A673 (cell line): ENCODE results near the gene SLC1A1. TPM values are rescaled to one million over a fixed set of nuclear protein-coding genes. Genes with fewer than 3 reads are reported as not detected.
"Not testable (repeated sequence)": the region's sequence is repeated elsewhere in the genome, so short reads cannot be mapped to it uniquely, and the experiment has no call there.

Experiments
- BruUV-seq: library from RNA; stranded (reverse); fragments of 400-500 nt; replicated peaks from 2 replicates; lab custom pipeline; 2021; lab: Mats Ljungman, UMichigan
- CTCF ChIA-PET: fragments of 300-600 bp; sonication (Branson Sonifier 250); formaldehyde crosslinking; loops from one replicate; lab custom pipeline; 2022; ENCODE audit warnings: antibody characterized with exemption; lab: Charles Lee
- POLR2A ChIA-PET: fragments of 300-600 bp; sonication (Branson Sonifier 250); formaldehyde crosslinking; loops from one replicate; lab custom pipeline; 2022; ENCODE audit warnings: antibody characterized with exemption; ENCODE audit not compliant: low non-redundant PET; lab: Charles Lee
- DNase-seq: peaks from one replicate; pipeline ENCODE4 v3.0.0-alpha.2; 2015; ENCODE audit warnings: low spot score
- H3K27ac ChIP-seq: fragments of 200-600 bp; sonication (generic); 2 replicates; pipeline ENCODE4 v1.5.1; 2016; ENCODE audit warnings: mixed run types, low read depth, mild to moderate bottlenecking, mixed read lengths, antibody characterized with exemption, low read length; ENCODE audit not compliant: poor library complexity, severe bottlenecking
- H3K27me3 ChIP-seq: fragments of 200-600 bp; sonication (generic); replicated peaks from 2 replicates; pipeline ENCODE4 v1.6.1; 2017; ENCODE audit warnings: mixed run types, low read depth, mild to moderate bottlenecking, mixed read lengths, antibody characterized with exemption, low read length; ENCODE audit not compliant: insufficient read depth, poor library complexity
- H3K36me3 ChIP-seq: fragments of 200-600 bp; sonication (generic); 2 replicates; pipeline ENCODE4 v1.6.1; 2016; ENCODE audit warnings: mixed run types, mild to moderate bottlenecking, mixed read lengths, antibody characterized with exemption, low read length; ENCODE audit not compliant: insufficient read depth, poor library complexity, severe bottlenecking
- H3K4me1 ChIP-seq: fragments of 200-600 bp; sonication (generic); 2 replicates; pipeline ENCODE4 v1.6.1; 2017; ENCODE audit warnings: mixed run types, mild to moderate bottlenecking, mixed read lengths, antibody characterized with exemption, low read length; ENCODE audit not compliant: insufficient read depth, poor library complexity, severe bottlenecking
- H3K4me3 ChIP-seq: fragments of 200-600 bp; sonication (generic); 2 replicates; pipeline ENCODE4 v1.5.1; 2016; ENCODE audit warnings: low read depth, mixed run types, mild to moderate bottlenecking, mixed read lengths, low read length; ENCODE audit not compliant: poor library complexity, severe bottlenecking
- H3K9me3 ChIP-seq: fragments of 200-600 bp; sonication (generic); 2 replicates; pipeline ENCODE4 v1.6.1; 2016; ENCODE audit warnings: mixed run types, low read depth, mild to moderate bottlenecking, mixed read lengths, antibody characterized with exemption, low read length; ENCODE audit not compliant: poor library complexity, severe bottlenecking
- EZH2 ChIP-seq: fragments of 200-600 bp; sonication (generic); IDR thresholded peaks from 2 replicates; pipeline ENCODE4 v1.6.1; 2017; ENCODE audit warnings: borderline replicate concordance, low read depth, mild to moderate bottlenecking, mixed read lengths, antibody characterized with exemption, low read length; ENCODE audit not compliant: poor library complexity, severe bottlenecking
- intact Hi-C: fragments of 100-400 bp; cut with micrococcal nuclease; formaldehyde crosslinking; loops from one replicate; pipeline ENCODE4 v1.10.0; 2022; ENCODE audit not compliant: unreplicated experiment
- total RNA-seq: library from RNA; stranded (reverse); gene quantifications from 2 replicates; pipeline ENCODE4 v1.2.3, GENCODE V29; 2021
- TF ChIP-seq, protein P1 (sequence below): fragments of 300-800, 200-600 bp; sonication (generic); conservative IDR thresholded peaks from 2 replicates; pipeline ENCODE4 v1.5.1; 2017; ENCODE audit warnings: low read depth, mild to moderate bottlenecking, antibody characterized with exemption, low read length, moderate library complexity, mixed read lengths

Gene SLC1A1
- total RNA-seq, 1 experiment from 2014 or later = 8.7 TPM

DNA sequence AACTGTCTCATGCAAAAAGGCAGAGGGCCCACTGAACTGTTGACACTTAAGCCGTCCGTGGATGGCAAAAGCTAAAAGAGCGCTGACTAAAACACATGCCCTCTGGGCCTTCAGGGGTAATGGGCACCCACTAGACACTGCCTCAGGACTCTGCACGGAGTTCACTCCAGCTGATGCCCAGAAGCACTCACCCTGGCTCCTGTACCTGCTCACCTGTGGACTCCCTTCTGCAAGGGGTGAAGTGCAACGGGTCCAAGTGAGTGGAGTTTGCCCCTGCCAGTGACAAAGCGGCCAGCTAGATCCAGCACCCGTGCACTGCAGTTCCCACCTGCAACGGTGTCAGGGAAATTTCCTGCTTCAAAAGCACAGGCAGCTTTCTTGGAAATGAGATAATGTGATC lies 50.2 kb downstream of the SLC1A1 start:
- Histone ChIP-seq H3K4me1 (peaks cover 9% of the 10 kb centered on the region), H3K36me3 (no peaks in the 10 kb centered on the region), H3K27me3 (no peaks in the 10 kb centered on the region), H3K4me3 (no peak overlapping the region), H3K27ac (no peak overlapping the region), H3K9me3 (no peaks in the 10 kb centered on the region)
- intact Hi-C loops = no loop called here
- no peak for TF ChIP-seq EZH2
- TF ChIP-seq, protein P1, sequence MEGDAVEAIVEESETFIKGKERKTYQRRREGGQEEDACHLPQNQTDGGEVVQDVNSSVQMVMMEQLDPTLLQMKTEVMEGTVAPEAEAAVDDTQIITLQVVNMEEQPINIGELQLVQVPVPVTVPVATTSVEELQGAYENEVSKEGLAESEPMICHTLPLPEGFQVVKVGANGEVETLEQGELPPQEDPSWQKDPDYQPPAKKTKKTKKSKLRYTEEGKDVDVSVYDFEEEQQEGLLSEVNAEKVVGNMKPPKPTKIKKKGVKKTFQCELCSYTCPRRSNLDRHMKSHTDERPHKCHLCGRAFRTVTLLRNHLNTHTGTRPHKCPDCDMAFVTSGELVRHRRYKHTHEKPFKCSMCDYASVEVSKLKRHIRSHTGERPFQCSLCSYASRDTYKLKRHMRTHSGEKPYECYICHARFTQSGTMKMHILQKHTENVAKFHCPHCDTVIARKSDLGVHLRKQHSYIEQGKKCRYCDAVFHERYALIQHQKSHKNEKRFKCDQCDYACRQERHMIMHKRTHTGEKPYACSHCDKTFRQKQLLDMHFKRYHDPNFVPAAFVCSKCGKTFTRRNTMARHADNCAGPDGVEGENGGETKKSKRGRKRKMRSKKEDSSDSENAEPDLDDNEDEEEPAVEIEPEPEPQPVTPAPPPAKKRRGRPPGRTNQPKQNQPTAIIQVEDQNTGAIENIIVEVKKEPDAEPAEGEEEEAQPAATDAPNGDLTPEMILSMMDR = no peak
- POLR2A ChIA-PET = no interaction called here
- DNase-seq = no peak
- CTCF ChIA-PET = no interaction called here
- BruUV-seq = no TSS peak

DNA sequence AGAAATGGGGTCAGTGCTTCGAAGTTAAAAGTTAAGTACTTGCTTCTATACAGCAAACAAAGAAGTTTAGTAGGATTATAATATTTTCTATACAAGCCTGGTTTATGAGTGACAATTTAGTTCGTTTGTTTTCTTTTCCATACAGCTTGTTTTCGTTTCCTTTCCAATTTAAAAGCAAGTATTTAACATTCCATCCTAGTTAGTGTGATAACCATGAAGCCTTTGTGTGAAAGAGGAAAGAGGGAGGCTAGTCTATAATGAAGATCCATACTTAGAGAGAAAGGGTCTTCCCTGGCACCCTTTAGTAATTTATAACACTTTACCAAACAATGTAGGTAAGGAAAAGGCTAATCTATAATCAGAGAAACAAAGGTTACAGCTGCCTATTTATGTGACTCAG lies 51.0 kb downstream of the SLC1A1 start:
- POLR2A ChIA-PET = no interaction called here

DNA sequence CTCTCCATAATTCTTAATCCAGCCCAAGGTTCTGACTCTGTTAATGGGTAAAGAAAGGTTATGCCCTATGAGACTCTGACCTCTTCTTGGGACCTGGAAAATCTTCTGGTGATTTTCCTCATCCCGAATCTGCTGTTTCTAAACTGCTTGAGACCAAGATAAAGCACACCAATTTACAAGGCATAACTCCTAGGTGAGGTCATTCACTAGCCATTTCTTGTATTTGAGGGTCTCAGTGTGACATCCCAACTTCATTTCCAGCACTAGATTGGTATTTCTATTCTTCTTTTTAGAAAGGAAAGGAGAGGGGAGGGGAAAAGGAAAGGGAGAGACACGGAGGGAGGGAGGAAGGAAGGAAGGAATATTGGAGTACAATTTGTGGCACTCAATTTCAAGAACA lies 51.6 kb downstream of the SLC1A1 start:
- Histone ChIP-seq H3K27ac (no peak overlapping the region), H3K9me3 (no peaks in the 10 kb centered on the region), H3K36me3 (no peaks in the 10 kb centered on the region), H3K4me3 (no peak overlapping the region), H3K4me1 (peaks cover 12% of the 10 kb centered on the region), H3K27me3 (no peaks in the 10 kb centered on the region)
- TF ChIP-seq, protein P1 = no peak
- no peak for TF ChIP-seq EZH2
- no TSS peak for BruUV-seq
- intact Hi-C loops = no loop called here
- CTCF ChIA-PET = no interaction called here
- POLR2A ChIA-PET = no interaction called here
- DNase-seq = peak; percentile 17

More for the DNA sequence above, 51.0 kb downstream of the SLC1A1 start:
- H3K4me1 ChIP-seq = peaks cover 9% of the 10 kb centered on the region
- DNase-seq = no peak
- intact Hi-C loops = no loop called here
- CTCF ChIA-PET = no interaction called here
- no peak for TF ChIP-seq EZH2
- TF ChIP-seq, protein P1 = no peak
- no peaks in the 10 kb centered on the region for H3K27me3 ChIP-seq
- BruUV-seq = no TSS peak
- no peak overlapping the region for H3K27ac ChIP-seq
- H3K9me3 ChIP-seq = no peaks in the 10 kb centered on the region
- no peak overlapping the region for H3K4me3 ChIP-seq
- H3K36me3 ChIP-seq = no peaks in the 10 kb centered on the region

DNA sequence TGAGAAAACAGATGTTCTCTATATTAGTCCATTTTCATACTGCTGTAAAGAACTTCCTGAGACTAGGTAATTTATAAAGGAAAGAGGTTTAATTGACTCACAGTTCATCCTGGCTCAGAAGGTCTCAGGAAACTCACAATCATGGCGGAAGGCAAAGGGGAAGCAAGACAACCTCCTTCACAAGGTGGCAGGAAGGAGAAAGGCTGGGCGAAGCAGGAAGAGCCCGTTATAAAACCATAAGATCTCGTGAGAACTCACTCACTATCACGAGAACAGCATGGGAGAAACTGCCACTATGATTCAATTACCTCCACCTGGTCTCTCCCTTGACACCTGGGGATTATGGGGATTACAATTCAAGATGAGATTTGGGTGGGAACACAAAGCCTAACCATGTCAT lies 54.4 kb downstream of the SLC1A1 start:
- DNase-seq, POLR2A ChIA-PET, intact Hi-C loops, H3K27me3 ChIP-seq, H3K27ac ChIP-seq, BruUV-seq, H3K4me3 ChIP-seq, H3K36me3 ChIP-seq, CTCF ChIA-PET, H3K9me3 ChIP-seq: not testable (repeated sequence)
- peaks cover 30% of the 10 kb centered on the region for H3K4me1 ChIP-seq
